Measurements from ENCODE around the gene RYR2.
"Not testable (repeated sequence)": the region's sequence is repeated elsewhere in the genome, so short reads cannot be mapped to it uniquely, and the experiment has no call there.

Gene RYR2

DNA sequence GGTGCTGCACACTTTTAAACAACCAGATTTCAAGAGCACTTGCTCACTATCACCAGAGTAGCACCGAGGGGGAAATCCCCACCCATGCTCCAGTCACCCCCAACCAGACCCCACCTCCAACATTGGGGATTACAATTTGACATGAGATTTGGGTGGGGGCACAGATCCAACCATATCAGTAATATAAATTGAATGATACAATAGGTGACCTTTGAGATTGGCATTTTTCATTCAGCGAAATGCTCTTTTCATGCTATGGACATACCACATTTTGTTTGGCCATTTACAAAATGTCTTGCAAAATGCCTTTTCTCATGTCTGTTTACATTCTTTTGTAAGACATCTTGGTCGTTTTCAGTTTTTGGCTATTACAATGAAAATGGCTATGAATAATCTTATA is 23.9 kb downstream of the RYR2 start:
- Histone ChIP-seq H3K27ac (no peak overlapping the region), H3K4me3 (no peak overlapping the region)

DNA sequence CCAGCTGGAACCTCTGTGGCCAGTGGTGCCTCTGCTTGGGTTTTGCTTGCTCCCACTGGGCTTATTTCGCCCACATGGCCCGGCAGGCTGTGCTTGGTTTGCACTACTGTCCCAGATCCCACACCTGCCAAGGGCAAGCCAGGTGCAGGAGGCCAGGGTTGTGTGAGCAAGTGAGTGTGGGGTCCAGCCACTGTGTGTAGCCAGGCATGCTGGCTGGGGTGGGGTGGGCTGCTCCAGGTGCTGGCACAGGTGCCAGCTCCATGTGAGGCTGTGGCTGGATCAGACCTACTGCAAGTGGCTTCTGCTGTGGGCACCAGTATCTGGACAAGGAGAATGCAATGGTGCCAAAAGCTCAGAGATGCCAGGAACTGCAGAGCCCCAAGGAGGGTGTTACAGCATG is 28.5 kb downstream of the RYR2 start:
- no peak overlapping the region for H3K27ac ChIP-seq
- no peak overlapping the region for H3K4me3 ChIP-seq

DNA sequence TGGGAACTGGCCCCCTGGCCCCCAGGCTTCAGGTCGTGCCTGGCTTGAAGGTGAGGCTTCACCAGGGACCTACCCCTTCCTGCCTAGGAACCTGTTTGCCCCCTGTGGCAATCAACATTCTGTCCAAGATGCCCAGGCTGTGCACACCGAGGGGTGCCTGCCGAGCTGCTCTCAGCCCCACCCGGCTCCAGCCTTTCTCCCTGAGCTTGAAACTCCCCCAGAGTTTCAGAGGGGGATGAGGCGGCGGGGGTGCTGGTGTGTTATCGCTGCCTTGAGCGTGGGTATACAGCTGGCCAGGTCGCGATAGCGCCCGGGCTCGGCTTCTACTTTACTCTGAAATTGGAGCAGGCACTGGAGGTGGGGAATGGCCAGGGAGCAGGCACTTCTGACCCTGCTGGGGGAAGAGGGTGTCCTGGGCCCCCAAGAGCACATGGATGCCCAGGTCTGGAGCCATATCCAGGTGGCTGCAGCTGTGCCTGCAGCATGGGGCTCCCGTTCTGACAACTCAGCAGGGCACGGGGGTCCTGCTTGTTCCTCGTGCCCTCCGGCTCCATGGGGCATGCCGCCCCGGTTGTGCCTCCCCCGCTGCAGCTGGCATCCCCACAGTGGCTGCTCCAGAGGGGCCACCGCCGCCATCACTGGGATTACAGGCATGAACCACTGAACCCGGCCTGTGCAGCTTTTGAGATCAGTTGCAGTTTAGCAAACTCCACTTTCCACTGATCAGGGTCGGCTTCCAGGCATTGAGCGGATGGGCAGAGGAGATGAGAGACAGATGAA is 29.8 kb downstream of the RYR2 start:
- Histone ChIP-seq H3K4me3 (no peak overlapping the region), H3K27ac (no peak overlapping the region)

DNA sequence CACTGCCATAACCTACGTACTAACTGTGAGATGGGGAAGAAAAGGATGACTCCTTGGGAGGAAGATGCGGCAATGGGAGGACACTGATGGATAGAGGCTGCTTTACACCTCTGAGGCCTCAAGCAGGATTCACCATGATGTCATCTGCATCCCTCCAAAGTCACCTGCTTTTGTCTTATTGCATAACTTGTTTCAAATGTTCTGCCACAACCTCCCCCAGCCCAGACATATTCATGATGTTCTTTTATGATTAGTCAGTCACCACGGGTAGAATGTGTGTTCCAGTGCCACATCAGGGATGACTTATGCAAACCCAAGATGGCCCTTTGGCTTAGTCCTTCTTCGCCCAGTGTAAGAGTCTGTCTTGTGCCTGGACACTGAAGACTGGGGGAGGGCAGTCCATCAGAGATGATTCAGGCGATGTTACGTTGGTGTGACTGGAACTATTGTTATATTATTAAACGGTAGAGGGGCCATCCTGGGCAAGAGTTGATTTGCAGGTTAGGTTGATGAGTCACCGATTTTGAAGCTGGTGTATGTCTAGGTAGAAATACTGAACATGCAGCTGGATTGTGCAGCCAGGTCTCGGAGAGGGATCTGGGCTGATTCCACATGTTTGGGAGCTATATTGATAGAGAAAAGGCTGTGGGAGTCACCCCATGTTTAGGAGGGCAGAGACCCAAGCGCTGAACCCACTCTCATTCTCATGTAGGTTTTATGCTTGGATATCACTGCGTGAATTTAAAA is 32.6 kb downstream of the RYR2 start:
- Histone ChIP-seq H3K4me3 (no peak overlapping the region), H3K27ac (peak overlapping the region in 1 of 21 experiments; percentile 14)

DNA sequence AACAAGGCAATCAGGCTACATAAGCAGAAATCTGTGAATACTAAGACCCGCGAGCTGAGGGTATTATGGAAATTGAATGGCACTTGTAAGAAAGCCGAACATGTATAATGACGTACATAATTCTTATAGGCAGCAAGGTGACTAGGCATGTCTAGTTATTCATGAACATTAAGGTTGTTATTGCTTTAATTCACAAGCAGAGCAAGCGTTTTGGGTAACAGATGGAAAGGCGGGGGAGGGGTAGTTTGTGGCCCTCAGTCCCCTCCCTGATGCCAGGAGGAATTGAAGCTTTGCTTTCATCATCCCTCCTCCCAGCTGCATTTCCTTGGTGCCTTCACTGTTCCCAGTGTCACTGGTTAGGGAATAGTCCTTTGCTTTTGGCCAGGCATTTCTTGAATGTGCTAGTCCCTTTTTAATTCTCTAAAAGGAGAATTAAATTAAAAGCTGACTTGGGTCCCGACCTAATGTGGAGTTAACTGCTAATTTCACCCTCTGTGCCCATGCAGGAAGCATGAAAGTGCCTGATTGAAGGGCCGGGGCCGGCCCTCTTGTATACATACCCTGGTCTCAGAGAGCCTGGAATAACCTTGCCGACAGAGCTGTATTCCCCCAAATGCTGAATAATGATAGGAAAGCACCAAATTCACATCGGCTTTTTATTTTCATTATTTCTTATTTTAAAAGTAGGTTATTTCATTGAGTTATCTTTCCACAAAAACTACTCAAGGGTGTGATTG is 42.5 kb downstream of the RYR2 start:
- Histone ChIP-seq H3K4me3 (no peak overlapping the region), H3K27ac (no peak overlapping the region)

DNA sequence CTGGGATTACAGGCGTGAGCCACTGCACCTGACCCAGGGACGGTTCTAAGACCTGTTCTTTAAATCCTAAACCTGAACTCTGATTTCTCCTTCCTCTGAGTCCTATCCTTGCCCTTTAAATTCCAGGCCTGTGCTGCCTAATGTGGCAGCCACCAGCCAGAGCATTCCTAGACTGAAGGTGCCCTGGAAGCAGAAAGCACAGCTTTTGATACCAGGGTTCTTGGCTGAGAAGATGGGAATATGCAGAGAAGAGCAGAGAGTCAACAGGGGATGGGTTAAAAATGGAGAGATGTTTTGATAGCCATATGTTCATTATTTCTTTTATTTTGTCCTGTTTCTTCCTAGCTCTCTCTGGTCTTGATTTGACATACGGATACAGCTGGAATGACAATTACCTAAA is 49.7 kb downstream of the RYR2 start:
- Histone ChIP-seq H3K27ac (no peak overlapping the region), H3K4me3 (no peak overlapping the region)

DNA sequence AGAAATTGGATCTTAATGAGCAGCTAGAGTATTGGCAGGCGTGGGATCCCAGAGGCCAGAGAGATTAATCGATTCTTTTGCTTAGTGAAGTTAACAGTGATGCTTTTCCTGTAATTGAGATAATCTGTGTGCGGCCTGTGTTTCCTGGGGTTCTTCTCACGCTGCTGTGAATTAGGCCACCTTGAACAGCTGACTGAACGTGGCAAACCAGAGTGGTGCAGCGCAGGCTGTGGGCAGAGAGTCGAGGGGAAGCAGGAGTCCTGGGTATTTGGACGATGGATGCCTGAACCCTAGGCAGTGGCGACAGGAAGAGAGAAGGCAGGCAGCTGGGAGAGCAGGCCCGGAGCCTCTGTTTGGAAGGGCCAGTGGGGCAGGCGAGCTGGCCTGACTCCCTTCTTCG is 51.7 kb downstream of the RYR2 start:
- no peak overlapping the region for H3K27ac ChIP-seq

DNA sequence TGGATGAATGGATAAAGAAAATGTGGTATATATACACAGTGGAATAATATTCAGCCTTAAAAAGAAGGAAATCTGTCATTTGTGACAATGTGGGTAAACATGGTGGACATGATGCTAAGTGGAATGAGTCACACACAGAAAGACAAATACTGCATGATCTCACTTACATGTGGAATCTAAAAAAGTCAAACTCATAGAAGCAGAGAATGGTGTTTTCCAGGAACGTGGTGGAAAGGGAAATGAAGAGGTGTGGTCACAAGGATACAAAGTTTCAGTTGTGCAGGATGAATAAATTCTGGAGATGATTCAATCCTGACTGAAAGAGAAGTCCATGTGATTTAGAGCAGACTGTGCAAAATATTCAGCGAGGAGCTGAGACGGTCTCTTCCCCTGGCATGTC is 56.6 kb downstream of the RYR2 start:
- no peak overlapping the region for H3K4me3 ChIP-seq
- H3K27ac ChIP-seq: no peak overlapping the region

More for the DNA sequence above, 51.7 kb downstream of the RYR2 start:
- H3K4me3 ChIP-seq: no peak overlapping the region

DNA sequence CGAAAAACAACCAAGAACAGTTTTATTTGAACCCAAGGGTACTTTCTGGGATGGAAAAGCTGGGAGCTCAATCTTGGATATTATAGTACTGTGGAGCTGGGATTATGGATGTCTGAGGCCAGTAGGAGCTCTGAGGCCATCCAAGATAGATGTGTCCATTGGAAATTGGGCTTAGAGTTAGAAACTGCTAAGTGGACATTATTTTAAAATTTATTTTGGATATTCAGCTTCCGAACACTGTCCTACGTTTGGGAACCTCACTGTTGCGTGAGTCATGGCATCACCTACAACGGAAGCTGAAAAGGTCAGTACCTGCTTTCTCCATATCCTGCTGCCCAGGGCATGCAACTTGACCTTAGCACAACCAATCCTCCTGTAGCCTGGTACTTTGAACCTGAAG is 61.0 kb downstream of the RYR2 start:
- Histone ChIP-seq H3K4me3 (no peak overlapping the region), H3K27ac (no peak overlapping the region)

DNA sequence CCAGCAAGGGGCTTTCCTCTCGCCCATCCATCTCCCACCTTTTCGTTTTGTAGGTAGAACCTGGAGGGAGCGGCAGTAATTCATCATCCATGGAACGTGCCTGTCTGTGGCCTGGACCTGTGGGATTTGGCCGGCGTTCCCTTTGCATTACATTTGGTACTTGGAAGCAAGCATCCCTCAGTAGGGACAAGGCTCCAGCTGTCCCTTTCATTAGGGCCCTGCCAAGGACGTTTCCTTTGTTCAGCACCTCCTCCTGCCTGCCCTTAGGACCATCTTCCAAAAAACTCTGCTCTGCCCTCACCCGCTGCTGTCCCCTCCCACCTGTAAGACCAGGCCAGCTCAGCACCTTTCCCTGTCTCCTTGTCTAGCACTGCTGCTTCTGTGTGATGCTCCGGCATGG is 62.1 kb downstream of the RYR2 start:
- Histone ChIP-seq H3K27ac (no peak overlapping the region), H3K4me3 (no peak overlapping the region)

DNA sequence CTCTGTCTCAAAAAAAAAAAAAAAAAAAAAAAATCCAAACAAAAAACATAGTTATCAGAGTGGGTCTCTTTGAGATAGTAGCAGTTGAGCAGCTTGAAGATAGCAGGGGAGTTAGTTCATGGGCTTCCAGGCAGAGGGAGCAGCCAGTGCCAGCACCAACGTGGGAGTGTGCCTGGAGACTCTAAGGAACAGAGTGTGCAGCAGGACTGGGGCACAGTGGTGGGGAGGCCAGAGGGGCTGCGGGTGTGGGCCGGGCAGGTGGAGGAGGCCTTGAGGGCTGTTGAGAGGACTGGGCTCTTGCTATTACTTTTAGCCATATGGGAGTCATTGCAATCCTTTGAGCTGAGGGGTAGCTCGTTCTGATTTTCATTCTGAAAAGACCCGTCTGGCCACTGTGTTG is 63.8 kb downstream of the RYR2 start:
- no peak overlapping the region for H3K4me3 ChIP-seq
- H3K27ac ChIP-seq: no peak overlapping the region

DNA sequence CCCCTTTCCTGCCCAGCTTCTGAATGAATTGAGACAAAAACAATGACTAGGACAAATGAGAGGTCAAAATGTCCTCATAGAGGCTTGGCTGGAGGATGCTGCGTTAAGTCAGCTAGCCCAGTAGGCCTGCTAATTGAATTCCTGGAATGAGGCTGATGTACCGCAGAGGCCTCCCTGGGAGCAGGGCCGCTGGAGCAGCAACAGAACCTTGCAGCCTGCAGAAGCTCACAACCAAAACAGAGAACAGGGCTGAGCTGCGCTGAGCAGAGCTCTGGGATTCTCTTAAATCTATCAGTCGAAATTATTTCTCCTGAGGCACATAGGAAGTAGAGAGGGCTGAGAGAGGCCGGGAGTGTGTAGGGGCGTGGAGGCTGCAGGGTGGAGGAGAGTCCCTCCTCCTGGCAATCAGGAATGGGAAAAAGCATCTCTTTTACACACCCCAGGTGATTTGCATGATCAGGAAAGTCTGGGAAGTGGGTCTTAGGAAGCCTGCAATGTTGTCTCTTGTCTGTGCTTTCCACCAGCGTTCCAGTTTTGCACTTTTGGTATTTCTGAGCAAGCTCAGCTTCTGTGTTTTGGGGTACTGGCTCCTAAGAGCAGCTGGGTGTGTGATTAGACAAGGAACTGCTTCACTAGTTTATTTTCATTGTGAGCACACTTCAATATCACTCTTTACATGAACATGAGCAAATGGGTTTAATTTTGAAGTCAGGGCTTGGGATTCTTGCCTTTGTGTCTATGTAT is 66.5 kb downstream of the RYR2 start:
- H3K4me3 ChIP-seq: no peak overlapping the region
- H3K27ac ChIP-seq: no peak overlapping the region

DNA sequence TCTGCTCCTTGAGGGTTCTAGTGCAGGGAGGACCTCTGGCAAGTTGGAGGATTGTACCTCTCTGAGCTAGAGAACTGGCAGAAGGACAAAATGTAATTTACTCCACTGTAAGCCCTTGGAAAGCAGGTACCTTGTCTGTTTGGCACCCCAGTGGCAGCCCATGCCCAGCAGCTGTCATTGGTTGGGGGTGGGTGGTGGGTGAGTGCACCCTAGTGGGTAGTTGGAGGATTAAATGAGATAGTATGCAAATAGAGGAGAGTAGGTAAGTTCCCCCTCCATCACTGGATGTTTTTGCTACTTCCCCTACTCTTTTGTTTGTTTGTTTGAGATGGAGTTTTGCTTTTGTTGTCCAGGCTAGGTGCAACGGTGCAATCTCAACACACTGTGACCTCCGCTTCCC is 69.8 kb downstream of the RYR2 start:
- Histone ChIP-seq H3K27ac (no peak overlapping the region), H3K4me3 (no peak overlapping the region)

DNA sequence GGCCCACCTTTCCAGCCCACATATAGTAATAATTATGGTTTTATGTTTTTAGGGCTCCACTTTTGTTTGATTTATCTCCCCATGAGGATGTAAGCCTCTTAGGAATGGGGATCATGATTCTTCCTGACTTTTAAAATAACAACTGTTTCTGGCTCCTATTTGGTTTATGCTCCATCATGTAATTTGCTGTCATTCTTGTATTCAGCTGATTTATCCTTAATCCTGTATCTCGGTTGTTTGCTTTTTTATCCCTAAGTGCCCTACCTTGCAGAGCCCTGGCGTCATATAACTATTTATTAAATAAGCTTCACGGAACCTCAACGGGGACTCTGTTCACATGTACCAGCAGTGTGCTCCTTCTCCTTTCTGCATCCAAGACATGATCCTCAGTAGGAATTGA is 70.7 kb downstream of the RYR2 start:
- Histone ChIP-seq H3K27ac (no peak overlapping the region), H3K4me3 (no peak overlapping the region)

DNA sequence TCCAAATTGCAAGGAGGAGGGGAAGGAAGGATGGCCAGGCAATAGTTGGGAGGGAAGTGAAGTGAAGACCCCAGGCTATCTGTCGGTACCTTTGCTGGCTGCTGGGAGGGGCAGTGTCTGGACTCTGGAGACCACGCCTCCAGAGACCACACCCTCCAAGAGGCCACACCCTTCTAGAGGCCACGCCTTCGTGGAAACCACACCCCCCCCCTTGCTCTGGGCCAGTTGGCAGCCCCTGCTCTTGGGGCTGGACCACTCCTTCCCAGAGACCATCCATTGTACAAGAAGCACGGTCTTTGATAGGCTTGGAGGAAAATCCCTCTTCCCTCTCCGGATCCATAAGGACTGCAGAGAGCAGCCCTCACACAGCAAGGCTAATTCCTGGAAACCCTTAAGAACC is 73.1 kb downstream of the RYR2 start:
- no peak overlapping the region for H3K4me3 ChIP-seq
- no peak overlapping the region for H3K27ac ChIP-seq

DNA sequence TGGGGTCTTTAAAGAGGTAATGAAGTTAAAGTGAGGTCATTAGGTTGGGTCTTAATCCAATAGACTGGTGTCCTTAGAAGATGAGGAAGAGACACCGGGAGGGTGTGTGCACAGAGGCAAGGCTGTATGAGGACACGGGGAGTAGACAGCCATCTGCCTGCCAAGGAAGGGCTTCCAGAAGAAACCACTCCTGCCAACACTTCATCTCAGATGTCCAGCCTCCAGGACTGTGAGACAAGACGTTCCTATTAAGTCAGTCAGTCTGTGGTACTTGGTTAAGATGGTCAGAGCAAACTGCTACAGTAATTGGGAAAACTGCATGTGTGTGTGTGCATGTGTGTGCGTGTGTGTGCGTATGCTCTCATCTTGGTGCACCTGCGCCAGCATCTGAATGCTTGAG is 77.1 kb downstream of the RYR2 start:
- Histone ChIP-seq H3K4me3 (no peak overlapping the region), H3K27ac (no peak overlapping the region)

DNA sequence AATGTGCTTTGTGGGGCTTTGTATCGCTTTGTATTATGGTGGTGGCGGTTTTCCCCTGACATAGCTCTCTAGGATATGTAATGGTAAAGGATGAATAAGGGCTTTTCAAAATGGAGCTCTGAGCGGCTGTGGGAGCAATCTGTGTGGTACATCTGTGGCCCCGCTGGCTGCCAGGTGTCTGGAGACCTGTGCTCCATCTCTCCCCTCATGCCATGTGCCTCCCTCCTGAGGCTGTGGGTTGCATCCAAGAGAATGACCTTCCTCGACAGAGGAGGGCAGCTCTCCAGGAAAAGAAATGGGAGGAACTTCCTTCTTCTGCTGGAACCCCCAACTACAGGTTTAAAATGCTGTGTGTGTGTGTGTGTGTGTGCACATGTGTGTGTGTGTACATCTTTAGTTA is 78.7 kb downstream of the RYR2 start:
- Histone ChIP-seq H3K27ac (no peak overlapping the region), H3K4me3 (no peak overlapping the region)

DNA sequence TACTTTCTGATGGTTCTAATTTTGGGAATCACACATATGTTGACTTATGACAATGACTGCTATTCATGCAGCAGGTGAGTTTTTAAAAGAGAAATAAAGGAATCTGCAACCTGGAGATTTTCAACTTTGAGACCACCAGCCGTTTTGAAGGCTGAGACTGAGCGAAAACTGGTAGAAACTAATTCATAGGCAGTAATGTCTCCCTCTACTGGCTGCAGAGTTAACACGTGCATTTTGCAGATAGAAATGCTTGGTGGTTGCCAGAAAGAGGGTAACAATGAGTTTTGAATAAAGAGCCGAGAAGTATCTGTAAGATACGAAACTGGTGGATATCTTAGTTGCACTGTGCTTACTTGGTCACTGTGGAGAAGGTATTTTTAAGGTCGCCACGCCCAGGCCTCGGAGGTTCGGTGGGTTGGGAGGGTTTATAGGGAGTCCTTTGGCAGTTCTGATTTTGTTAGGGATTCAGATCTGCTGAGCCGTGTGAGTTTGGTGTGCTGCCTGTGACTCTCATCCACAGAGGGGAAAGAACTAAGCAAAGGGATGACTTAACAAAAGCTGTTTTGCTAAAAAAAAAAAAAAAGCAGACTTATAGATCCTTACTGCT is 83.0 kb downstream of the RYR2 start:
- Histone ChIP-seq H3K27ac (no peak overlapping the region), H3K4me3 (no peak overlapping the region)

DNA sequence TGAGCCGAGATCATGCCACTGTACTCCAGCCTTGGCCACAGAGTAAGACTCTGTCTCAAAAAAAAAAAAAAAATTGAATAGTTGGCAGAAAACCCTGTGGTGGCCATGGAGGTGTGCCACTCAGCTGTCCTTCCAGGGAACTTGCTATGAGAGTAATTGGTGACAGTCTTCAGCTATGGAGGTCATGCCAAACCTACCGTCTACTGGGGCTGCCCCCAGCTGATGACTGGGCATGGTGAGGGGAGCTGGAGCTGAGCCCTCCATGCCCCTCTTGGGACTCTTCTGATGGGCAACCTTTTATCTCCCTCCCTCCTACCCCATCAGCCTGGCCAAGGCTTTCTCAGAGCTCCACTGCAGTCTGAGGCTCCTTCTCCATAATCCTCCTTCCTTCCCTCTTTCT is 84.2 kb downstream of the RYR2 start:
- H3K4me3 ChIP-seq: no peak overlapping the region
- no peak overlapping the region for H3K27ac ChIP-seq

DNA sequence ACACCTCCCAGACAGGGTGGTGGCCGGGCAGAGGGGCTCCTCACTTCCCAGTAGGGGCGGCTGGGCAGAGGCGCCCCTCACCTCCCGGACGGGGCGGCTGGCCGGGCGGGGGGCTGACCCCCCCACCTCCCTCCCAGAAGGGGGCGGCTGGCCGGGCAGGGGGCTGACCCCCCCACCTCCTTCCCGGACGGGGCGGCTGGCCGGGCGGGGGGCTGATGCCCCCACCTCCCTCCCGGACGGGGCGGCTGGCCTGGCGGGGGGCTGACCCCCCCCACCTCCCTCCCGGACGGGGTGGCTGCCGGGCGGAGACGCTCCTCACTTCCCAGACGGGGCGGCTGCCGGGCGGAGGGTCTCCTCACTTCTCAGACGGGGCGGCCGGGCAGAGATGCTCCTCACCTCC is 85.3 kb downstream of the RYR2 start:
- H3K27ac ChIP-seq, H3K4me3 ChIP-seq: not testable (repeated sequence)

Measured in skin epidermis (tissue), 12 donors.